Endothelial cell of umbilical vein (primary cell): ENCODE data around the gene ARRDC2.

ENCODE experiments used
- FOS ChIP-seq: IDR thresholded peaks from 2 replicates; pipeline ENCODE4 v1.6.1; 2011; ENCODE audit warnings: mild to moderate bottlenecking, low read length, moderate library complexity, borderline replicate concordance; ENCODE audit not compliant: insufficient read depth
- POLR2A ChIP-seq: IDR thresholded peaks from 2 replicates; pipeline ENCODE4 v1.6.1; 2012; ENCODE audit warnings: low read depth, mild to moderate bottlenecking, control low read depth, low read length
- POLR2AphosphoS5 ChIP-seq: IDR thresholded peaks from 2 replicates; pipeline ENCODE4 v1.6.1; 2012; ENCODE audit warnings: low read depth, mild to moderate bottlenecking, control low read depth, low read length, moderate library complexity; ENCODE audit not compliant: insufficient read depth
- TF ChIP-seq, protein P1 (sequence below), 2 donors: IDR thresholded peaks; 1 replicate in 1 of 2; 2 replicates in 1 of 2; pipeline ENCODE4 v1.5.1; 2011; ENCODE audit warnings: low read length in 2 of 2, mild to moderate bottlenecking in 2 of 2, moderate library complexity in 2 of 2, control low read depth in 1 of 2, inconsistent platforms in 1 of 2, low read depth in 1 of 2; ENCODE audit not compliant: insufficient read depth in 1 of 2; ENCODE audit errors: extremely low read depth in 1 of 2
- TF ChIP-seq, protein P2 (sequence below): IDR thresholded peaks from 2 replicates; pipeline ENCODE4 v1.6.1; 2011; ENCODE audit not compliant: insufficient read depth, insufficient read length

DNA sequence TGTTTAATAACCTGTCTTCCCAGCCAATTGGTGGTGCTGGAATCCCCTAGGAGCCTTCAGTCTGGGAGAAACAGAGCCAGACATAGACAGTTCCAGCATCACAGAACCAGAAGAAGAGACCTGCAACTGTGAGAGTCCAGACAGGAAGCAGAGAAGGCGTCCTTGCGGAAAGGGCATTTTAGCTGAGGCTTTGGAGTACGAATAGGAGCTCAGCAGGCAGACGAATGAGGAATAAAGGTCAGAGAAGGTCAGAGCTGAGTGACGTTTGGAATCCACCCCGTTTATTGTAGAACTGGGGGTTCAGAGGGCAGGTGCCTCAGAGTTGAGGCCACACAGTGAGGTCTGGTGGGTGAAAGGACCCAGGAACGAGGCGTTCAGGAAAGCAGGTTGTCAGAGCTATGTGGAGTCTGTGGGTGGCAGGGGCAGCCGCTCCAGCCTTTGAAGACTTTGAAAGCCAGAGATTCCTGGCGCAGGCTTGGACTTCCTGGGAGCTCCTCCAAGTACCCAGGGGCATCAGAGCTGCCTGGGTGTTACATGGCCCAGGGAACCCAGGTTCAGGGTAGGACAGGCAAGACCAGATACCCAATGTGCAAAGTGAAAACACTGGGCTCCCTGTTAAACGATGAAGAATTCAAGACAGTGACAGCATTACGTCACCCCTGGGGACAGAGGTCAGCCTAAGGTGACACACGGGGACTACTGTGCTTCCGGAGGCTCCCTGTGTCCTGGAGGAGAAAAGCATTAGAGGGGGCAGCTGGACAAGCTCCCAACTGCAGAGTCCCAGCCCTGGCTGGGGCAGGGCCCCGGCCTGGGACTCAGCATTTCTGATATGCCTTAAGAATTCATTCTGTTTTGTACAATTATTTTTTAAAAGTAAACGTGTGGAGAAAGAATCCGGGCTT, 5.5 kb downstream of the ARRDC2 start:
- TF ChIP-seq, protein P1, sequence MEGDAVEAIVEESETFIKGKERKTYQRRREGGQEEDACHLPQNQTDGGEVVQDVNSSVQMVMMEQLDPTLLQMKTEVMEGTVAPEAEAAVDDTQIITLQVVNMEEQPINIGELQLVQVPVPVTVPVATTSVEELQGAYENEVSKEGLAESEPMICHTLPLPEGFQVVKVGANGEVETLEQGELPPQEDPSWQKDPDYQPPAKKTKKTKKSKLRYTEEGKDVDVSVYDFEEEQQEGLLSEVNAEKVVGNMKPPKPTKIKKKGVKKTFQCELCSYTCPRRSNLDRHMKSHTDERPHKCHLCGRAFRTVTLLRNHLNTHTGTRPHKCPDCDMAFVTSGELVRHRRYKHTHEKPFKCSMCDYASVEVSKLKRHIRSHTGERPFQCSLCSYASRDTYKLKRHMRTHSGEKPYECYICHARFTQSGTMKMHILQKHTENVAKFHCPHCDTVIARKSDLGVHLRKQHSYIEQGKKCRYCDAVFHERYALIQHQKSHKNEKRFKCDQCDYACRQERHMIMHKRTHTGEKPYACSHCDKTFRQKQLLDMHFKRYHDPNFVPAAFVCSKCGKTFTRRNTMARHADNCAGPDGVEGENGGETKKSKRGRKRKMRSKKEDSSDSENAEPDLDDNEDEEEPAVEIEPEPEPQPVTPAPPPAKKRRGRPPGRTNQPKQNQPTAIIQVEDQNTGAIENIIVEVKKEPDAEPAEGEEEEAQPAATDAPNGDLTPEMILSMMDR (IDR thresholded peaks at IDR 0.05; ENCODE audit: extremely low read depth in 1 of 2, insufficient read depth in 1 of 2, low read depth in 1 of 2, low read length in 2 of 2): no peak
- TF ChIP-seq FOS: no peak
- no peak for TF ChIP-seq POLR2AphosphoS5
- no peak for TF ChIP-seq POLR2A
- TF ChIP-seq, protein P2, sequence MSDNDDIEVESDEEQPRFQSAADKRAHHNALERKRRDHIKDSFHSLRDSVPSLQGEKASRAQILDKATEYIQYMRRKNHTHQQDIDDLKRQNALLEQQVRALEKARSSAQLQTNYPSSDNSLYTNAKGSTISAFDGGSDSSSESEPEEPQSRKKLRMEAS: no peak
